Skin epidermis (tissue), 12 donors: ENCODE data around the gene IDH2.

Experiments used
- H3K27ac ChIP-seq, 21 experiments: fragments of 200-600 bp; sonication (generic) in 11 of 21; one replicate each; pipeline ENCODE4 v1.5.0; 2020; ENCODE audit warnings: mild to moderate bottlenecking in 3 of 21, inconsistent platforms in 2 of 21, moderate library complexity in 2 of 21
- H3K4me3 ChIP-seq, 7 experiments: fragments of 200-600 bp; sonication (generic) in 2 of 7; one replicate each; pipeline ENCODE4 v1.5.0; 2020; ENCODE audit warnings: inconsistent platforms in 2 of 7, mild to moderate bottlenecking in 2 of 7, moderate library complexity in 1 of 7

The IDH2 gene

GRCh38 chr15:90090226-90090848 is 11.9 kb downstream of the IDH2 start:
- Histone ChIP-seq H3K27ac (no peak overlapping the region), H3K4me3 (no peak overlapping the region)

GRCh38 chr15:90087454-90088154 is 14.7 kb downstream of the IDH2 start:
- no peak overlapping the region for H3K27ac ChIP-seq
- H3K4me3 ChIP-seq, result no peak overlapping the region

GRCh38 chr15:90086868-90087268 is 15.4 kb downstream of the IDH2 start:
- Histone ChIP-seq H3K27ac (no peak overlapping the region), H3K4me3 (no peak overlapping the region)

GRCh38 chr15:90085565-90085964 is 16.7 kb downstream of the IDH2 start:
- peak overlapping the region in 1 of 21 experiments; percentile 24 for H3K27ac ChIP-seq
- no peak overlapping the region for H3K4me3 ChIP-seq

- Histone ChIP-seq H3K4me3 (no peak overlapping the region), H3K27ac (peak overlapping the region in 1 of 21 experiments; percentile 24)
Measured at GRCh38 chr15:90084876-90085423, 17.3 kb downstream of the IDH2 start.

GRCh38 chr15:90083954-90084607 is 18.2 kb downstream of the IDH2 start:
- Histone ChIP-seq H3K27ac (peak overlapping the region in 1 of 21 experiments; percentile 19), H3K4me3 (no peak overlapping the region)

- no peak overlapping the region for H3K4me3 ChIP-seq
- H3K27ac ChIP-seq, result peak overlapping the region in 1 of 21 experiments; percentile 19
Measured at GRCh38 chr15:90083419-90083818, 18.8 kb downstream of the IDH2 start.

- Histone ChIP-seq H3K27ac (peak overlapping the region in 10 of 21 experiments; percentile 0 to 38 (median 30)), H3K4me3 (no peak overlapping the region)
Measured at GRCh38 chr15:90082140-90082715, 20.0 kb downstream of the IDH2 start.

GRCh38 chr15:90080818-90081393 is 21.4 kb downstream of the IDH2 start:
- Histone ChIP-seq H3K4me3 (no peak overlapping the region), H3K27ac (peak overlapping the region in 2 of 21 experiments; percentile 9 to 31)

GRCh38 chr15:90080458-90080755 is 21.9 kb downstream of the IDH2 start:
- Histone ChIP-seq H3K4me3 (no peak overlapping the region), H3K27ac (no peak overlapping the region)

- Histone ChIP-seq H3K4me3 (no peak overlapping the region), H3K27ac (no peak overlapping the region)
Measured at GRCh38 chr15:90079619-90080457, 22.4 kb downstream of the IDH2 start.

- Histone ChIP-seq H3K27ac (no peak overlapping the region), H3K4me3 (no peak overlapping the region)
Measured at GRCh38 chr15:90078965-90079364, 23.3 kb downstream of the IDH2 start.

GRCh38 chr15:90076716-90077115 is 25.6 kb downstream of the IDH2 start:
- Histone ChIP-seq H3K27ac (peak overlapping the region in 9 of 21 experiments; percentile 48 to 85 (median 76)), H3K4me3 (no peak overlapping the region)

GRCh38 chr15:90075420-90076289 is 26.6 kb downstream of the IDH2 start:
- Histone ChIP-seq H3K27ac (peak overlapping the region in 20 of 21 experiments; percentile 4 to 85 (median 67)), H3K4me3 (no peak overlapping the region)

GRCh38 chr15:90074916-90075315 is 27.4 kb downstream of the IDH2 start:
- H3K4me3 ChIP-seq, result no peak overlapping the region
- H3K27ac ChIP-seq, result peak overlapping the region in 19 of 21 experiments; percentile 22 to 85 (median 71)

GRCh38 chr15:90074023-90074422 is 28.2 kb downstream of the IDH2 start:
- H3K27ac ChIP-seq, result peak overlapping the region in 2 of 21 experiments; percentile 57 to 75
- H3K4me3 ChIP-seq, result no peak overlapping the region

- peak overlapping the region in 5 of 21 experiments; percentile 8 to 57 (median 19) for H3K27ac ChIP-seq
Measured at GRCh38 chr15:90072978-90073640, 29.2 kb downstream of the IDH2 start.

More at GRCh38 chr15:90072978-90073640, 29.2 kb downstream of the IDH2 start:
- H3K4me3 ChIP-seq, result no peak overlapping the region
